ENCODE results near the gene COL19A1. TPM values are rescaled to one million over a fixed set of nuclear protein-coding genes. Genes with fewer than 3 reads are reported as not detected.

Gene COL19A1
- total and polyA plus RNA-seq, 2 of the 13 experiments (the other 11 are each of a cell fraction or from before 2014, with no cell fraction given), result not detected

DNA sequence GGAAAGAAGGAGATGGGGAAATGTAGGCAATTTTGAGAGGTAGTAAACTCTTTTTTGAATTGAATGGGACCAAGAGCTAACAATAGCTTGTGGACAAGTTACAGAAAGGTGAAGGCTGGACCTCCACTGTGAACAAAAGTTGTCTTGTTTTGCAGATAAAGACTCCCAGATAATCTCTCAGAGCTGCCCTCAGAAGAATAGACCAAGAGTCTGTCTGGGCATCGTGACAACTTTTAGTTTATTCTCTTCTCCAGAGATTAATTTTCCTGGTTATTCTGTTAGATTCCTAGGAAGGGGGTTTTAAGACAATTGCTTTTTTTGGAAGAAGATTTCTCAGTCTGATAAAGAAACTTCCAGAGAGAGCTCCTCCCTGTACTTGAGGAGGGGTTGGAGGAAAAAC lies 161.9 kb downstream of the COL19A1 start (continued):
- TF ChIP-seq, protein P1, sequence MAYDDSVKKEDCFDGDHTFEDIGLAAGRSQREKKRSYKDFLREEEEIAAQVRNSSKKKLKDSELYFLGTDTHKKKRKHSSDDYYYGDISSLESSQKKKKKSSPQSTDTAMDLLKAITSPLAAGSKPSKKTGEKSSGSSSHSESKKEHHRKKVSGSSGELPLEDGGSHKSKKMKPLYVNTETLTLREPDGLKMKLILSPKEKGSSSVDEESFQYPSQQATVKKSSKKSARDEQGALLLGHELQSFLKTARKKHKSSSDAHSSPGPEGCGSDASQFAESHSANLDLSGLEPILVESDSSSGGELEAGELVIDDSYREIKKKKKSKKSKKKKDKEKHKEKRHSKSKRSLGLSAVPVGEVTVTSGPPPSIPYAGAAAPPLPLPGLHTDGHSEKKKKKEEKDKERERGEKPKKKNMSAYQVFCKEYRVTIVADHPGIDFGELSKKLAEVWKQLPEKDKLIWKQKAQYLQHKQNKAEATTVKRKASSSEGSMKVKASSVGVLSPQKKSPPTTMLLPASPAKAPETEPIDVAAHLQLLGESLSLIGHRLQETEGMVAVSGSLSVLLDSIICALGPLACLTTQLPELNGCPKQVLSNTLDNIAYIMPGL (CRISPR knock-in tag; IDR thresholded peaks at IDR 0.05; ENCODE audit: borderline replicate concordance in 1 of 2, low read depth in 1 of 2), result no peak
- no peak for TF ChIP-seq ZNF274 (CRISPR knock-in tag; IDR thresholded peaks at IDR 0.05)
- TF ChIP-seq ZNF234 (CRISPR knock-in tag; conservative IDR thresholded peaks at IDR 0.05), result no peak
- TF ChIP-seq MXI1 (IDR thresholded peaks at IDR 0.05; ENCODE audit: borderline replicate concordance, low read depth, low read length), result no peak
- TF ChIP-seq KDM5A (IDR thresholded peaks at IDR 0.05; ENCODE audit: borderline replicate concordance, low read length), result no peak
- TF ChIP-seq, protein P2, sequence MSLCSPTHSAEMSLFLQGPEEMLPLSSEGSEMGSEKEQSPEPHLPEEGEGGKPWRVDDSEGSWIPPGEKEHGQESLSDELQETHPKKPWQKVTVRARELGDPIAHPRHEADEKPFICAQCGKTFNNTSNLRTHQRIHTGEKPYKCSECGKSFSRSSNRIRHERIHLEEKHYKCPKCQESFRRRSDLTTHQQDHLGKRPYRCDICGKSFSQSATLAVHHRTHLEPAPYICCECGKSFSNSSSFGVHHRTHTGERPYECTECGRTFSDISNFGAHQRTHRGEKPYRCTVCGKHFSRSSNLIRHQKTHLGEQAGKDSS (CRISPR knock-in tag; IDR thresholded peaks at IDR 0.05; ENCODE audit: borderline replicate concordance, low read depth), result no peak
- no peak for TF ChIP-seq MTF1 (CRISPR knock-in tag; IDR thresholded peaks at IDR 0.05)
- no peak for TF ChIP-seq SMAD9 (CRISPR knock-in tag; IDR thresholded peaks at IDR 0.05)
- no peak for TF ChIP-seq SMYD3 (CRISPR knock-in tag; IDR thresholded peaks at IDR 0.05)
- TF ChIP-seq KLF9 (CRISPR knock-in tag; IDR thresholded peaks at IDR 0.05; ENCODE audit: low read depth), result no peak

DNA sequence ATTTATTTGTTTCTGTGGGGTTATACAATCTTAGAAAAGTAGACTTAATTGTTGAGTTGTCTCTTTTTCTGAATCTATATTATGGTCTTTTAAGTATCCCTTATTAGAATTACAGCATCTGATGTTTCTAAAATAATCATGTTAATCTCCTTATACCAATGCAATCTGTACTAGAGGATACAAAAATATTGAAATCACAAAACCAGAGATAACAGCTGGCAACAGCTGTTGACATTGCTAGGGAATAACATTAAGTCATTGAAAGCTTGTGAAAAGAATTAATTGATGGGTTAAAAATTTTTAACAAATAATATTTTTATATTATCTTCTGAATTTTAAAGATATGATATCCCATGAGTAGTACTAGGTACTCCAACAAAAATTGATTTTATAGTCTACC lies 162.6 kb downstream of the COL19A1 start:
- CTCF ChIA-PET (ENCODE audit: low intra/inter-chr PET ratio, low total read pairs), result no interaction called here
- ATAC-seq (no peak), FAIRE-seq (no peak), DNase-seq (ENCODE audit: low spot score) (no peak)
- no peaks in the 10 kb centered on the region for H4K20me1 ChIP-seq (ENCODE audit: insufficient read depth, low read length)
- H3K4me1 ChIP-seq (ENCODE audit: insufficient read depth, low read length), result no peaks in the 10 kb centered on the region
- H3K9me3 ChIP-seq (ENCODE audit: low read length), result no peaks in the 10 kb centered on the region
- no peak overlapping the region for H3K4me2 ChIP-seq (ENCODE audit: low read depth, low read length)
- no peak overlapping the region for H3K27ac ChIP-seq (ENCODE audit: extremely low read length, insufficient read depth, low read length)
- H3K79me2 ChIP-seq (ENCODE audit: insufficient read depth, low read length), result no peaks in the 10 kb centered on the region
- POLR2A ChIA-PET, result no interaction called here
- no peak overlapping the region for H3K9ac ChIP-seq (ENCODE audit: insufficient read depth, low read depth, low read length)
- in situ Hi-C loops (cut with HindIII; ENCODE audit: extremely low pct_ligation_motif_present, low pct_unique_long_range_greater_than_20kb), result no loop called here
- no TSS peak for BruUV-seq (replicated peaks)
- no peak overlapping the region for H2AFZ ChIP-seq (ENCODE audit: low read length)
- no peaks in the 10 kb centered on the region for H3K36me3 ChIP-seq (replicated peaks in 1 of 2; ENCODE audit: control insufficient read depth in 1 of 2, insufficient read depth in 2 of 2, low read length in 2 of 2)
- intact Hi-C loops (cut with micrococcal nuclease; ENCODE audit: unreplicated experiment), result no loop called here
- no peaks in the 10 kb centered on the region for H3K27me3 ChIP-seq (ENCODE audit: control insufficient read depth in 1 of 2, insufficient read depth in 2 of 2, low read length in 2 of 2)
- no peak overlapping the region for H3K4me3 ChIP-seq (replicated peaks in 1 of 3; ENCODE audit: insufficient read depth in 1 of 3, low read depth in 2 of 3, low read length in 3 of 3)
- TF ChIP-seq ZNF282 (IDR thresholded peaks at IDR 0.05; ENCODE audit: partially characterized antibody), result no peak
- TF ChIP-seq, protein P3, sequence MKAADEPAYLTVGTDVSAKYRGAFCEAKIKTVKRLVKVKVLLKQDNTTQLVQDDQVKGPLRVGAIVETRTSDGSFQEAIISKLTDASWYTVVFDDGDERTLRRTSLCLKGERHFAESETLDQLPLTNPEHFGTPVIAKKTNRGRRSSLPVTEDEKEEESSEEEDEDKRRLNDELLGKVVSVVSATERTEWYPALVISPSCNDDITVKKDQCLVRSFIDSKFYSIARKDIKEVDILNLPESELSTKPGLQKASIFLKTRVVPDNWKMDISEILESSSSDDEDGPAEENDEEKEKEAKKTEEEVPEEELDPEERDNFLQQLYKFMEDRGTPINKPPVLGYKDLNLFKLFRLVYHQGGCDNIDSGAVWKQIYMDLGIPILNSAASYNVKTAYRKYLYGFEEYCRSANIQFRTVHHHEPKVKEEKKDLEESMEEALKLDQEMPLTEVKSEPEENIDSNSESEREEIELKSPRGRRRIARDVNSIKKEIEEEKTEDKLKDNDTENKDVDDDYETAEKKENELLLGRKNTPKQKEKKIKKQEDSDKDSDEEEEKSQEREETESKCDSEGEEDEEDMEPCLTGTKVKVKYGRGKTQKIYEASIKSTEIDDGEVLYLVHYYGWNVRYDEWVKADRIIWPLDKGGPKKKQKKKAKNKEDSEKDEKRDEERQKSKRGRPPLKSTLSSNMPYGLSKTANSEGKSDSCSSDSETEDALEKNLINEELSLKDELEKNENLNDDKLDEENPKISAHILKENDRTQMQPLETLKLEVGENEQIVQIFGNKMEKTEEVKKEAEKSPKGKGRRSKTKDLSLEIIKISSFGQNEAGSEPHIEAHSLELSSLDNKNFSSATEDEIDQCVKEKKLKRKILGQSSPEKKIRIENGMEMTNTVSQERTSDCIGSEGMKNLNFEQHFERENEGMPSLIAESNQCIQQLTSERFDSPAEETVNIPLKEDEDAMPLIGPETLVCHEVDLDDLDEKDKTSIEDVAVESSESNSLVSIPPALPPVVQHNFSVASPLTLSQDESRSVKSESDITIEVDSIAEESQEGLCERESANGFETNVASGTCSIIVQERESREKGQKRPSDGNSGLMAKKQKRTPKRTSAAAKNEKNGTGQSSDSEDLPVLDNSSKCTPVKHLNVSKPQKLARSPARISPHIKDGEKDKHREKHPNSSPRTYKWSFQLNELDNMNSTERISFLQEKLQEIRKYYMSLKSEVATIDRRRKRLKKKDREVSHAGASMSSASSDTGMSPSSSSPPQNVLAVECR (CRISPR knock-in tag; IDR thresholded peaks at IDR 0.05; ENCODE audit: borderline replicate concordance), result no peak
- TF ChIP-seq SMARCC2 (IDR thresholded peaks at IDR 0.05), result no peak
- no peak for TF ChIP-seq ZFYVE20 (CRISPR knock-in tag; IDR thresholded peaks at IDR 0.05; ENCODE audit: borderline replicate concordance, low read depth)
- no peak for TF ChIP-seq SKI (IDR thresholded peaks at IDR 0.05; ENCODE audit: partially characterized antibody)
- no peak for TF ChIP-seq SMAD3 (CRISPR knock-in tag; IDR thresholded peaks at IDR 0.05)
- no peak for TF ChIP-seq MEF2D (CRISPR knock-in tag; IDR thresholded peaks at IDR 0.05)
- no peak for TF ChIP-seq CBX5 (CRISPR knock-in tag; IDR thresholded peaks at IDR 0.05; ENCODE audit: borderline replicate concordance)
- TF ChIP-seq CEBPG (CRISPR knock-in tag; IDR thresholded peaks at IDR 0.05), result no peak
- no peak for TF ChIP-seq ZNF460 (CRISPR knock-in tag; IDR thresholded peaks at IDR 0.05; ENCODE audit: borderline replicate concordance)
